ACC112 (cell line): ENCODE data around the gene OR11G2.
"Not testable (repeated sequence)": the region's sequence is repeated elsewhere in the genome, so short reads cannot be mapped to it uniquely, and the experiment has no call there.

Experiments used
- H2AFZ ChIP-seq: fragments of 200-600 bp; sonication (generic); one replicate; pipeline ENCODE4 v1.6.0; 2017; ENCODE audit warnings: antibody characterized with exemption, low read length; ENCODE audit not compliant: unreplicated experiment
- H3K27ac ChIP-seq: fragments of 200-600 bp; sonication (generic); 2 replicates; pipeline ENCODE4 v1.5.1; 2014; ENCODE audit warnings: low read depth, mild to moderate bottlenecking, antibody characterized with exemption, low read length, moderate library complexity
- H3K27me3 ChIP-seq: fragments of 200-600 bp; sonication (generic); 2 replicates; pipeline ENCODE4 v1.6.1; 2014; ENCODE audit warnings: mild to moderate bottlenecking, antibody characterized with exemption, low read length, moderate library complexity, mixed read lengths; ENCODE audit not compliant: insufficient read depth
- H3K36me3 ChIP-seq: fragments of 200-600 bp; sonication (generic); 2 replicates; pipeline ENCODE4 v1.6.1; 2016; ENCODE audit warnings: mild to moderate bottlenecking, antibody characterized with exemption, low read length, moderate library complexity, mixed read lengths; ENCODE audit not compliant: insufficient read depth
- H3K4me1 ChIP-seq: fragments of 200-600 bp; sonication (generic); one replicate; pipeline ENCODE4 v1.6.1; 2016; ENCODE audit warnings: low read length, mixed read lengths; ENCODE audit not compliant: insufficient read depth, unreplicated experiment, control insufficient read depth
- H3K4me3 ChIP-seq: fragments of 200-600 bp; sonication (generic); 2 replicates; pipeline ENCODE4 v1.5.1; 2014; ENCODE audit warnings: mild to moderate bottlenecking, low read depth, low read length
- H3K79me2 ChIP-seq: fragments of 200-600 bp; sonication (generic); one replicate; pipeline ENCODE4 v1.6.0; 2016; ENCODE audit warnings: low read length; ENCODE audit not compliant: control insufficient read depth, unreplicated experiment, insufficient read depth

Gene OR11G2, protein sequence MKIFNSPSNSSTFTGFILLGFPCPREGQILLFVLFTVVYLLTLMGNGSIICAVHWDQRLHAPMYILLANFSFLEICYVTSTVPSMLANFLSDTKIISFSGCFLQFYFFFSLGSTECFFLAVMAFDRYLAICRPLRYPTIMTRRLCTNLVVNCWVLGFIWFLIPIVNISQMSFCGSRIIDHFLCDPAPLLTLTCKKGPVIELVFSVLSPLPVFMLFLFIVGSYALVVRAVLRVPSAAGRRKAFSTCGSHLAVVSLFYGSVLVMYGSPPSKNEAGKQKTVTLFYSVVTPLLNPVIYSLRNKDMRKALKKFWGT

DNA sequence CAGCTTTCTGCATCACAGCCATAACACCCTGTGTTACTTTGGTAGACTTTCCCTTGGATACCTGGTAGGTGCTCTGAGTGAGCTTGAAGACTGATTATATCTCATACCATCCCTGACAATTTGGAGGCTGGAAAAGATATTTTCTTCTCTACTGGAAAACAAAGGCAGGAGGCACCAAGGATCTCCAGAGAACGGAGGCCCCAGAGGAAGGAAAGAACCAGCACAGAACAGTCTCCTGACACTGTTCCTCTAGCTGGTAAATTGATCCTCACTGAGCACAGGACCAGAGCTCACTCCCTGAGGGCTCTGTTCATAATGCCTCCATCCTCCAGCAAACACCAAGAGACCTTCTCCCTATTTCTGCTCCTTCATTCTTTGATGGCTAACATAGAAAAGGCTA is at the start of gene OR11G2:
OR11G2 (plus strand) TSS at position 301 of the 400 bp plus-strand sequence. CDS start 6,542 bp downstream, outside the sequence.
- Histone ChIP-seq H3K4me3 (no peak within 1 kb of the TSS), H3K4me1 (no peaks in the 10 kb centered on the region), H3K36me3 (no peaks in the 10 kb centered on the region), H3K27ac (no peak within 1 kb of the TSS), H3K27me3 (peaks cover 49% of the 10 kb centered on the region), H3K79me2 (no peaks in the 10 kb centered on the region), H2AFZ (no peak within 1 kb of the TSS)

- Histone ChIP-seq H2AFZ (no peak overlapping the region), H3K4me1 (no peaks in the 10 kb centered on the region), H3K27me3 (peaks cover 25% of the 10 kb centered on the region; the same call in 1 of the 2 replicates), H3K27ac (no peak overlapping the region), H3K79me2 (no peaks in the 10 kb centered on the region), H3K4me3 (no peak overlapping the region), H3K36me3 (no peaks in the 10 kb centered on the region)
These were observed 46.8 kb upstream of the OR11G2 start for GRCh38 chr14:20143911-20144310.

DNA sequence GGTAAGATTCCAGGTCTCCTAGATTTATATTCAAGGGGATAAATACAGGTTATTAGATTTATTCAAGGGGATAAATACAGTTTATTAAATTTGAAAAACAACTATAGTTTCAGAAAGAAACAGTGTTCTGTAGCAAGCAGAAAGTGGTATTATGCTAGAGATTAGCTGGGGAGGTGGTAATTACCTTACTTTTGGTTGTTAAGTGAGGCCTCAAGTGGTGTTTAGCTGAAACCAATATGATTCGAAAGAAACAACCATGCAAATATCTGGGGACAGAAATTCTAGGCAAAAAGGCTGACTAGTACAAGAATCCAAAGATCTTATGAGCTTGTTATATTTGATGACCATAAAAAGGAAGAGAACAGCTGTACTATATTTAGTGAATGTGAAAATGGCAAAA is 45.9 kb upstream of the OR11G2 start:
- no peaks in the 10 kb centered on the region for H3K79me2 ChIP-seq
- no peak overlapping the region for H3K4me3 ChIP-seq
- H3K27me3 ChIP-seq, result peaks cover 25% of the 10 kb centered on the region; the same call in 1 of the 2 replicates
- no peaks in the 10 kb centered on the region for H3K4me1 ChIP-seq
- H3K27ac ChIP-seq, result no peak overlapping the region
- no peaks in the 10 kb centered on the region for H3K36me3 ChIP-seq
- H2AFZ ChIP-seq, result no peak overlapping the region

DNA sequence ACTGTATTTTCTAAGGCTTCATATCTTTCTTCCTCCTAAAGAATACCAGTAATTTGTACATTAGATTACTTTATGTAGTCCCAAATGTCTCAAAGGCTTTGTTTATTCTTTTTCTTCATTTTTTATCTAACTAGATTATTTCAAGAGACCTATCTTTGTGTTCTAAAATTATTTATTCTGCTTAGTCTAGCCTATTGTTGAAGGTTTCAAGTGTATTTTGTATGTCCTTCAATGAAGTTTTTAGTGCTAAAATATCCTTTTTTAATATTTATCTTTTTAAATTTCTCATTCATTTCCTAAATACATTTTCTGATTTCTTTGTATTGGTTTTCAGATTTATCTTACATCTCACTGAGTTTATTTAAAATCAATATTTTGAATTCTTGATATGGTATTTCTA is 26.2 kb upstream of the OR11G2 start:
- Histone ChIP-seq H3K79me2 (no peaks in the 10 kb centered on the region), H3K4me1 (no peaks in the 10 kb centered on the region), H2AFZ (no peak overlapping the region), H3K4me3 (no peak overlapping the region), H3K27ac (no peak overlapping the region), H3K27me3 (no peaks in the 10 kb centered on the region; the same call in 1 of the 2 replicates), H3K36me3 (no peaks in the 10 kb centered on the region)

GRCh38 chr14:20167091-20167490 is 23.6 kb upstream of the OR11G2 start:
- Histone ChIP-seq H2AFZ (no peak overlapping the region), H3K4me1 (no peaks in the 10 kb centered on the region), H3K27me3 (no peaks in the 10 kb centered on the region; the same call in 1 of the 2 replicates), H3K36me3 (no peaks in the 10 kb centered on the region), H3K4me3 (no peak overlapping the region), H3K27ac (no peak overlapping the region), H3K79me2 (no peaks in the 10 kb centered on the region)

- not testable (repeated sequence) for H3K4me3 ChIP-seq, H2AFZ ChIP-seq, H3K4me1 ChIP-seq, H3K27me3 ChIP-seq, H3K36me3 ChIP-seq, H3K79me2 ChIP-seq, H3K27ac ChIP-seq
These were observed 20.8 kb upstream of the OR11G2 start for GRCh38 chr14:20169852-20170251.

DNA sequence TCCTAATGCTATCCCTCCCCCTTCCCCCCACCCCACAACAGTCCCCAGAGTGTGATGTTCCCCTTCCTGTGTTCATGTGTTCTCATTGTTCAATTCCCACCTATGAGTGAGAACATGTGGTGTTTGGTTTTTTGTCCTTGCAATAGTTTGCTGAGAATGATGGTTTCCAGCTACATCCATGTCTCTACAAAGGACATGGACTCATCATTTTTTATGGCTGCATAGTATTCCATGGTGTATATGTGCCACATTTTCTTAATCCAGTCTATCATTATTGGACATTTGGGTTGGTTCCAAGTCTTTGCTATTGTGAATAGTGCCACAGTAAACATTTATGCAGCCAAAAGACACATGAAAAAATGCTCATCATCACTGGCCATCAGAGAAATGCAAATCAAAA is 16.5 kb upstream of the OR11G2 start:
- H3K4me1 ChIP-seq, H3K27ac ChIP-seq, H2AFZ ChIP-seq, H3K4me3 ChIP-seq, H3K79me2 ChIP-seq, H3K36me3 ChIP-seq: not testable (repeated sequence)
- H3K27me3 ChIP-seq, result peaks cover 13% of the 10 kb centered on the region

GRCh38 chr14:20176330-20176729 is 14.4 kb upstream of the OR11G2 start:
- no peaks in the 10 kb centered on the region for H3K36me3 ChIP-seq
- no peak overlapping the region for H3K27ac ChIP-seq
- H3K4me1 ChIP-seq, result no peaks in the 10 kb centered on the region
- H3K27me3 ChIP-seq, result peaks cover 13% of the 10 kb centered on the region
- H3K79me2 ChIP-seq, result no peaks in the 10 kb centered on the region
- no peak overlapping the region for H3K4me3 ChIP-seq
- no peak overlapping the region for H2AFZ ChIP-seq

DNA sequence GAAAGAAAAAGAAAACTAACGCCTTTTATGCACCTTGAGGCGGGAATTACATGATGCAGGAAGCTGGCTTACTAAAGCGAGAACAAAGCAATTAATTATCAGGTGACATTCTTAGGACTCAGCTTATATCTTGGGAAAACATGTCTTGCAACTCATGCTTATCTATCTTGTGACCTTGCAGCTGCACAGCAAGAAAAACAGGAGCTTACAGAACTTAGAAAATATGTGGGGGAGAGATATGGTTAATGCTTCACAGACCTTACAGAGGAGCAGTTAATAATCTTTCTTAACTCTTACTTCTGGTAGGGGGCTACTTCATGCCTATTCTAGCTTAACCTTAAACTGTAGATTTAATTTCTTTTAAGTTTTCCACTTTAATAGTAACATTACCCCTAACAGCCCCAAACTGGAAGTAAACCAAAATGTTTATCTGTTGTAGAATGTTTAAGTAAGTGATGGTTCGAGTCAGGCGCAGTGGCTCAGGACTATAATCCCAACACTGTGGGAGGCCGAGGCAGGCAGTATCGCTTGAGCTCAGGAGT is 13.2 kb upstream of the OR11G2 start:
- Histone ChIP-seq H2AFZ (no peak overlapping the region), H3K27me3 (peaks cover 12% of the 10 kb centered on the region), H3K4me3 (no peak overlapping the region), H3K79me2 (no peaks in the 10 kb centered on the region), H3K4me1 (no peaks in the 10 kb centered on the region), H3K36me3 (no peaks in the 10 kb centered on the region), H3K27ac (no peak overlapping the region)

DNA sequence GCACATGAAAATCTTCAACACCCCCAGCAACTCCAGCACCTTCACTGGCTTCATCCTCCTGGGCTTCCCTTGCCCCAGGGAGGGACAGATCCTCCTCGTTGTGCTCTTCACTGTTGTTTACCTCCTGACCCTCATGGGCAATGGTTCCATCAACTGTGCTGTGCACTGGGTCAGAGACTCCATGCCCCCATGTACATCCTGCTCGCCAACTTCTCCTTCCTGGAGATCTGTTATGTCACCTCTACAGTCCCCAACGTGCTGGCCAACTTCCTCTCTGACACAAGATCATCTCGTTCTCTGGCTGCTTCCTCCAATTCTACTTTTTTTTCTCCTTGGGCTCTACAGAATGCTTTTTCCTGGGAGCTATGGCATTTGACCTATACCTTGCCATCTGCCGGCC is 11.5 kb upstream of the OR11G2 start:
- Histone ChIP-seq H3K79me2 (no peaks in the 10 kb centered on the region), H3K36me3 (no peaks in the 10 kb centered on the region), H3K4me3 (no peak overlapping the region), H2AFZ (no peak overlapping the region), H3K27ac (no peak overlapping the region), H3K4me1 (no peaks in the 10 kb centered on the region), H3K27me3 (peaks cover 8% of the 10 kb centered on the region)

- H3K4me1 ChIP-seq, result no peaks in the 10 kb centered on the region
- no peaks in the 10 kb centered on the region for H3K79me2 ChIP-seq
- no peak overlapping the region for H3K4me3 ChIP-seq
These were observed 10.8 kb upstream of the OR11G2 start for GRCh38 chr14:20179880-20180279.

More at GRCh38 chr14:20179880-20180279, 10.8 kb upstream of the OR11G2 start:
- Histone ChIP-seq H3K27me3 (peaks cover 8% of the 10 kb centered on the region), H3K36me3 (no peaks in the 10 kb centered on the region), H2AFZ (no peak overlapping the region), H3K27ac (no peak overlapping the region)
